ENCODE results near the gene ZNF746.

- no peak for TF ChIP-seq CTCF (IDR thresholded peaks at IDR 0.05)
- no peak for TF ChIP-seq POLR2A (IDR thresholded peaks at IDR 0.05)
Measured at GRCh38 chr7:149427893-149428292, 69.7 kb downstream of the ZNF746 start.

Data from Peyer's patch (tissue), 4 donors.